IPS-18a (cell line): Measurements from ENCODE around the gene ANAPC5.

Experiments
- H3K27ac ChIP-seq: one replicate; pipeline ENCODE4 v1.5.1; 2013; ENCODE audit warnings: low read length
- H3K27me3 ChIP-seq: one replicate; pipeline ENCODE4 v1.6.1; 2013; ENCODE audit warnings: mild to moderate bottlenecking, low read length; ENCODE audit not compliant: control insufficient read depth, insufficient read depth
- H3K36me3 ChIP-seq: one replicate; pipeline ENCODE4 v1.6.1; 2013; ENCODE audit warnings: low read depth, low read length; ENCODE audit not compliant: control insufficient read depth
- H3K4me1 ChIP-seq: one replicate; pipeline ENCODE4 v1.6.1; 2013; ENCODE audit warnings: low read depth, low read length; ENCODE audit not compliant: control insufficient read depth
- H3K4me3 ChIP-seq: one replicate; pipeline ENCODE4 v1.5.1; 2013; ENCODE audit warnings: low read length
- H3K9ac ChIP-seq: one replicate; pipeline ENCODE4 v1.6.1; 2013; ENCODE audit warnings: mild to moderate bottlenecking, low read length, moderate library complexity
- H3K9me3 ChIP-seq: one replicate; pipeline ENCODE4 v1.6.1; 2013; ENCODE audit warnings: low read depth, low read length; ENCODE audit not compliant: control insufficient read depth

Gene ANAPC5

DNA sequence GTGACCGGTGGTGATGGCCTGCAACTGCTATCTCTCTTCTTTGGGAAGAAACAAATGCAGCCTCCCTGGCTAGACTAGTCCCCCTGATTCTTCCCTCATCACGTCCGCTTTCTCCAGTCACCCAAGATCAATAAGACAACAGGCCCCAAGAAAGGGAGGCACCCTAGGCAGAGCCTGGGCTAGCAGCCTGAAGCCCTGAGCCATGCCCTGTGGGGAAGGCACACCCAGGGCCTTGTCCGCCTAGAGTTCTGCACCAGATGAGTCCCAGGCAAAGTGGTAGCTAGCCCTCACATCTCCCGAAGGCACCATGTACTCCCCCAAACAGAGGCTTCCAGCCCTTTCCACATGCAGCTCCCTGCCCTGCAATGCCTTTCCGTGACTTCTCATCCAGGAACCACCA, 90.8 kb downstream of the ANAPC5 start:
- Histone ChIP-seq H3K9me3 (no peaks in the 10 kb centered on the region), H3K4me3 (no peak overlapping the region), H3K27ac (no peak overlapping the region), H3K4me1 (no peaks in the 10 kb centered on the region), H3K27me3 (no peaks in the 10 kb centered on the region), H3K36me3 (peaks cover 28% of the 10 kb centered on the region), H3K9ac (no peak overlapping the region)

DNA sequence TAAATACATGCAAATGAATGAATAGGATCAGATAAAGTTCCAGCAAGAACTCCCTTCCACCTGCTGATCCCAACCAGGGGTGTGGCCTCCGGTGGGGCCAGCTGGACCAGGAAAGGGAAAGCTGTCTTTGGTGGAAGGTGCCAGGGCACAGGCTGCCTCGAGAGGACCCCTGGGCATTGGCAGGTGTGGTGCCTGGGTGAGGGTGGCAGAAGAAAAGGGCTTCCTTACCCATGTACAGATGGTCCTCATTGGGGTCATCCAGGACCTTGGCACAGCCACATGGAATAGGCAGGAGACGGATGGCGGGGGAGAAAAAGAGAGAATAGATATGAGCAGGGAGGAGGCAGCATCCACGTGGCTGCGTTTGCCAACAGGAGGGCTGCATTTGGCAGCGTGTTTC, 92.1 kb downstream of the ANAPC5 start:
- H3K4me3 ChIP-seq, result no peak overlapping the region
- H3K9me3 ChIP-seq, result no peaks in the 10 kb centered on the region
- H3K9ac ChIP-seq, result no peak overlapping the region
- H3K27ac ChIP-seq, result no peak overlapping the region
- H3K27me3 ChIP-seq, result no peaks in the 10 kb centered on the region
- H3K36me3 ChIP-seq, result peaks cover 32% of the 10 kb centered on the region
- H3K4me1 ChIP-seq, result no peaks in the 10 kb centered on the region

GRCh38 chr12:121259074-121259473, 93.1 kb downstream of the ANAPC5 start:
- Histone ChIP-seq H3K36me3 (peaks cover 37% of the 10 kb centered on the region), H3K4me1 (no peaks in the 10 kb centered on the region), H3K9me3 (no peaks in the 10 kb centered on the region), H3K27me3 (no peaks in the 10 kb centered on the region), H3K4me3 (no peak overlapping the region), H3K9ac (no peak overlapping the region), H3K27ac (no peak overlapping the region)
